ENCODE results near the gene SNX14. TPM values are rescaled to one million over a fixed set of nuclear protein-coding genes. Genes with fewer than 3 reads are reported as not detected.
A peak's percentile ranks its signal among the peaks of the same experiment; 100 is the strongest.

The SNX14 gene
- total RNA-seq, 1 experiment from 2014 or later: 84.8 TPM

- intact Hi-C loops (cut with micrococcal nuclease): loop anchor here (1.0 to 10.0 kb wide), 2 partner anchors 102 to 211 kb away; no protein-coding TSS in a partner anchor
- H3K4me3 ChIP-seq (replicated peaks in 1 of 2; ENCODE audit: low read depth in 1 of 2, low read length in 2 of 2): peak overlapping the region in 1 of 2 experiments; percentile 46; a peak in 2 of 4 replicates
- peak overlapping the region; percentile 80 for H3K4me2 ChIP-seq (ENCODE audit: low read length)
- peak overlapping the region; percentile 80 for H3K27ac ChIP-seq (ENCODE audit: low read depth, low read length)
- ATAC-seq: peak; percentile 3
- H3K79me2 ChIP-seq (ENCODE audit: insufficient read depth, low read length): 0 out of 2 replicates have a peak, but pooled peaks cover 11% of the 10 kb centered on the region
- ChIA-PET CTCF (interaction anchor here (1.0 to 2.4 kb wide), 2 partner anchors 19 to 109 kb away, joined by 5 to 11 read pairs; no protein-coding TSS in a partner anchor), POLR2A (interaction anchor here (0.7 to 3.4 kb wide), 15 partner anchors 9 to 1535 kb away, joined by 3 to 45 read pairs (median 5); partner anchors contain the start of gene NT5E), RAD21 (ENCODE audit: low non-redundant PET in 1 of 2, low total read pairs in 2 of 2, uncharacterized antibody in 2 of 2, unreplicated experiment in 2 of 2) (interaction anchor here (0.7 to 1.5 kb wide), 2 partner anchors 14 to 102 kb away, joined by 4 read pairs; partner anchors contain the start of gene NT5E (in 1 of the 2))
- DNase-seq (ENCODE audit: low read depth, low spot score): no peak
- 0 out of 4 replicates have a peak, but pooled peaks cover 0 to 5% of the 10 kb centered on the region in 2 experiments for H3K36me3 ChIP-seq (ENCODE audit: control insufficient read depth in 1 of 2, insufficient read depth in 2 of 2, low read length in 2 of 2)
- TSS peak; percentile 88 for BruUV-seq (replicated peaks)
- H2AFZ ChIP-seq (ENCODE audit: low read depth, low read length, poor library complexity, severe bottlenecking): no peak overlapping the region
- H3K27me3 ChIP-seq (ENCODE audit: insufficient read depth, low read length): no peaks in the 10 kb centered on the region
- H3K9ac ChIP-seq (ENCODE audit: low read length): peak overlapping the region; percentile 65
- peaks cover 52 to 99% of the 10 kb centered on the region in 2 experiments for H3K4me1 ChIP-seq (ENCODE audit: control insufficient read depth in 1 of 2, insufficient read depth in 2 of 2, low read length in 2 of 2)
- TF ChIP-seq RAD21 (IDR thresholded peaks at IDR 0.05; ENCODE audit: low read depth) (no peak), ELF1 (IDR thresholded peaks at IDR 0.05; ENCODE audit: borderline replicate concordance, low read depth) (no peak), SIN3A (IDR thresholded peaks at IDR 0.05; ENCODE audit: low read depth) (no peak)
- TF ChIP-seq, protein P1, sequence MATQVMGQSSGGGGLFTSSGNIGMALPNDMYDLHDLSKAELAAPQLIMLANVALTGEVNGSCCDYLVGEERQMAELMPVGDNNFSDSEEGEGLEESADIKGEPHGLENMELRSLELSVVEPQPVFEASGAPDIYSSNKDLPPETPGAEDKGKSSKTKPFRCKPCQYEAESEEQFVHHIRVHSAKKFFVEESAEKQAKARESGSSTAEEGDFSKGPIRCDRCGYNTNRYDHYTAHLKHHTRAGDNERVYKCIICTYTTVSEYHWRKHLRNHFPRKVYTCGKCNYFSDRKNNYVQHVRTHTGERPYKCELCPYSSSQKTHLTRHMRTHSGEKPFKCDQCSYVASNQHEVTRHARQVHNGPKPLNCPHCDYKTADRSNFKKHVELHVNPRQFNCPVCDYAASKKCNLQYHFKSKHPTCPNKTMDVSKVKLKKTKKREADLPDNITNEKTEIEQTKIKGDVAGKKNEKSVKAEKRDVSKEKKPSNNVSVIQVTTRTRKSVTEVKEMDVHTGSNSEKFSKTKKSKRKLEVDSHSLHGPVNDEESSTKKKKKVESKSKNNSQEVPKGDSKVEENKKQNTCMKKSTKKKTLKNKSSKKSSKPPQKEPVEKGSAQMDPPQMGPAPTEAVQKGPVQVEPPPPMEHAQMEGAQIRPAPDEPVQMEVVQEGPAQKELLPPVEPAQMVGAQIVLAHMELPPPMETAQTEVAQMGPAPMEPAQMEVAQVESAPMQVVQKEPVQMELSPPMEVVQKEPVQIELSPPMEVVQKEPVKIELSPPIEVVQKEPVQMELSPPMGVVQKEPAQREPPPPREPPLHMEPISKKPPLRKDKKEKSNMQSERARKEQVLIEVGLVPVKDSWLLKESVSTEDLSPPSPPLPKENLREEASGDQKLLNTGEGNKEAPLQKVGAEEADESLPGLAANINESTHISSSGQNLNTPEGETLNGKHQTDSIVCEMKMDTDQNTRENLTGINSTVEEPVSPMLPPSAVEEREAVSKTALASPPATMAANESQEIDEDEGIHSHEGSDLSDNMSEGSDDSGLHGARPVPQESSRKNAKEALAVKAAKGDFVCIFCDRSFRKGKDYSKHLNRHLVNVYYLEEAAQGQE (IDR thresholded peaks at IDR 0.05; ENCODE audit: low read depth): no peak
- H3K9me2 ChIP-seq (ENCODE audit: insufficient read depth): no peaks in the 10 kb centered on the region
- no peaks in the 10 kb centered on the region for H3K9me3 ChIP-seq (ENCODE audit: control insufficient read depth in 1 of 2, insufficient read depth in 1 of 2, low read depth in 1 of 2, low read length in 2 of 2)
- H4K20me1 ChIP-seq (ENCODE audit: insufficient read depth): no peaks in the 10 kb centered on the region
These were observed 129.9 kb downstream of the SNX14 start for GRCh38 chr6:85463621-85464259.
